GM12878 (cell line): ENCODE results near the gene HEBP2. TPM values are rescaled to one million over a fixed set of nuclear protein-coding genes. Genes with fewer than 3 reads are reported as not detected.

Experiments
- ATAC-seq: fragments of 200-7000 bp; cut with Tn5 transposase; 3 replicates; pipeline ENCODE4 v1.9.1; 2020; ENCODE audit warnings: mild to moderate bottlenecking, moderate library complexity
- BruUV-seq: library from RNA; stranded (reverse); fragments of 400-500 nt; replicated peaks from 2 replicates; lab custom pipeline; 2021; lab: Mats Ljungman, UMichigan
- CTCF ChIA-PET: fragments of 300-600 bp; sonication (Branson Sonifier 250); formaldehyde crosslinking; extraction: SDS; loops from one replicate; lab custom pipeline; 2021; ENCODE audit warnings: inconsistent platforms; lab: Yijun Ruan, JAX
- POLR2A ChIA-PET: fragments of 350-600 bp; formaldehyde crosslinking; extraction: SDS; loops from one replicate; lab custom pipeline; 2021; ENCODE audit warnings: inconsistent platforms; lab: Charles Lee
- RAD21 ChIA-PET: fragments of 300-600 bp; sonication (Branson Sonifier 250); formaldehyde crosslinking; loops from one replicate; lab custom pipeline; 2023; ENCODE audit warnings: antibody characterized with exemption; ENCODE audit not compliant: unreplicated experiment; lab: Charles Lee
- SMC1A ChIA-PET: fragments of 300-600 bp; sonication (Branson Sonifier 250); formaldehyde crosslinking; loops from one replicate; lab custom pipeline; 2023; ENCODE audit not compliant: unreplicated experiment, uncharacterized antibody; lab: Charles Lee
- DNase-seq: peaks from one replicate; pipeline ENCODE4 v3.0.0-alpha.2; 2011; ENCODE audit warnings: low read depth, low spot score
- FAIRE-seq: peaks from 3 replicates; lab custom pipeline; 2011; peaks lifted over from hg19 to GRCh38; lab: Jason Lieb, UNC
- H2AFZ ChIP-seq: 2 replicates; pipeline ENCODE4 v1.6.0; 2011; ENCODE audit warnings: low read depth, low read length, control low read depth; ENCODE audit not compliant: control insufficient read depth
- H3K27ac ChIP-seq: 2 replicates; pipeline ENCODE4 v1.5.1; 2011; ENCODE audit warnings: control low read depth; ENCODE audit not compliant: control insufficient read depth, insufficient read depth
- H3K27me3 ChIP-seq, 2 experiments: replicated peaks in 1 of 2; 2 replicates each; pipeline versions ENCODE4 v1.6.0 to v1.6.1; 2011; ENCODE audit warnings: low read length in 1 of 2; ENCODE audit not compliant: control insufficient read depth in 2 of 2, insufficient read depth in 2 of 2
- H3K36me3 ChIP-seq, 2 experiments: 2 replicates each; pipeline ENCODE4 v1.5.1; 2011; ENCODE audit warnings: low read length in 1 of 2; ENCODE audit not compliant: control insufficient read depth in 2 of 2, insufficient read depth in 2 of 2
- H3K4me1 ChIP-seq: 2 replicates; pipeline ENCODE4 v1.6.1; 2011; ENCODE audit warnings: mild to moderate bottlenecking, low read length, moderate library complexity, mixed read lengths; ENCODE audit not compliant: control insufficient read depth, insufficient read depth
- H3K4me2 ChIP-seq: 2 replicates; pipeline ENCODE4 v1.6.0; 2011; ENCODE audit warnings: control low read depth; ENCODE audit not compliant: control insufficient read depth, insufficient read depth
- H3K4me3 ChIP-seq: fragments of 200-600 bp; sonication (generic); 2 replicates; pipeline ENCODE4 v1.5.1; 2016
- H3K79me2 ChIP-seq: 2 replicates; pipeline ENCODE4 v1.6.0; 2011; ENCODE audit warnings: low read length; ENCODE audit not compliant: control insufficient read depth, insufficient read depth
- H3K9ac ChIP-seq: 2 replicates; pipeline ENCODE4 v1.8.0; 2011; ENCODE audit warnings: low read length, control low read depth, mixed read lengths; ENCODE audit not compliant: control insufficient read depth, insufficient read depth
- H3K9me3 ChIP-seq: replicated peaks from 3 replicates; pipeline ENCODE4 v1.5.1; 2011; ENCODE audit warnings: mild to moderate bottlenecking, low read length; ENCODE audit not compliant: control insufficient read depth, insufficient read depth
- H4K20me1 ChIP-seq: 2 replicates; pipeline ENCODE4 v1.6.0; 2011; ENCODE audit not compliant: control insufficient read depth, insufficient read depth
- CREB1 ChIP-seq: IDR thresholded peaks from 2 replicates; pipeline ENCODE4 v1.6.1; 2012; ENCODE audit warnings: low read depth, mild to moderate bottlenecking, inconsistent platforms
- FOS ChIP-seq: IDR thresholded peaks from 3 replicates; pipeline ENCODE4 v1.6.1; 2011; ENCODE audit warnings: borderline replicate concordance; ENCODE audit not compliant: insufficient read length; ENCODE audit errors: extremely low read depth
- IKZF1 ChIP-seq: fragments of 450-650 bp; conservative IDR thresholded peaks from 2 replicates; pipeline ENCODE4 v1.6.1; 2017; ENCODE audit warnings: antibody characterized with exemption, mild to moderate bottlenecking
- RBBP5 ChIP-seq: fragments of 200-600 bp; sonication (generic); conservative IDR thresholded peaks from 2 replicates; pipeline ENCODE4 v1.6.1; 2016
- SMARCA5 ChIP-seq: fragments of 450-650 bp; IDR thresholded peaks from 2 replicates; pipeline ENCODE4 v1.6.1; 2017; ENCODE audit warnings: mild to moderate bottlenecking
- SUZ12 ChIP-seq: fragments of 200-600 bp; sonication (generic); IDR thresholded peaks from one replicate; pipeline ENCODE4 v1.6.1; 2018; ENCODE audit warnings: antibody characterized with exemption, mild to moderate bottlenecking; ENCODE audit not compliant: unreplicated experiment
- TARDBP ChIP-seq: IDR thresholded peaks from 2 replicates; pipeline ENCODE4 v1.6.1; 2016; ENCODE audit warnings: borderline replicate concordance
- WGBS: methylation state at CpG from one replicate; pipeline ENCODE4 v1.1.6; 2016; ENCODE audit warnings: low lambda C conversion rate; ENCODE audit not compliant: insufficient replicate concordance, insufficient coverage; ENCODE audit errors: missing lambda C conversion rate; 5-methylcytosine and 5-hydroxymethylcytosine counted together
- in situ Hi-C: fragments of 300-500 bp; cut with MboI; formaldehyde crosslinking; loops from 9 replicates; pipeline ENCODE4 v1.14.3; 2018; ENCODE audit warnings: mixed read lengths
- intact Hi-C: fragments of 100-400 bp; cut with micrococcal nuclease; formaldehyde crosslinking; loops from one replicate; pipeline ENCODE4 v1.14.2; 2022; ENCODE audit not compliant: unreplicated experiment
- polyA plus RNA-seq, 11 experiments: library from polyadenylated mRNA; depleted of rRNA in 4 of 11; unstranded in 6 of 11; stranded (reverse) in 5 of 11; fragments of >200 nt; fragmentation: Nextera tagmentation in 4 of 11; fragmentation: Illumina TruSeq in 1 of 11; extraction: Ambion mirVana in 4 of 11; extraction: Trizol in 1 of 11; gene quantifications; 1 replicate in 1 of 11; 2 replicates in 10 of 11; pipeline versions ENCODE4 v1.2.1 to v1.2.3, GENCODE V29; 2011 to 2016; ENCODE audit warnings: inconsistent platforms in 2 of 11, missing spikeins in 2 of 11, low read depth in 1 of 11
- total RNA-seq, 4 experiments: library from RNA; depleted of rRNA in 3 of 4; stranded (reverse); fragments of >200 nt in 3 of 4; fragmentation: Illumina TruSeq in 1 of 4; extraction: Trizol in 1 of 4; gene quantifications; 2 replicates each; pipeline versions ENCODE4 v1.2.1 to v1.2.3, GENCODE V29; 2013 to 2021

HEBP2 gene
- total and polyA plus RNA-seq, 10 of the 15 experiments (the other 5 are each of a cell fraction or from before 2014, with no cell fraction given) = 3.8 to 41.8 (median 16.9) TPM

GRCh38 chr6:138451043-138451442, 47.0 kb downstream of the HEBP2 start:
- Histone ChIP-seq H3K4me3 (no peak overlapping the region), H3K79me2 (no peaks in the 10 kb centered on the region), H3K9me3 (no peaks in the 10 kb centered on the region), H3K27ac (no peak overlapping the region), H3K9ac (no peak overlapping the region), H2AFZ (no peak overlapping the region), H3K4me1 (peaks cover 15% of the 10 kb centered on the region), H3K36me3 (no peaks in the 10 kb centered on the region; a peak in 1 of 4 replicates), H4K20me1 (no peaks in the 10 kb centered on the region), H3K4me2 (no peak overlapping the region), H3K27me3 (no peaks in the 10 kb centered on the region)
- intact Hi-C loops = no loop called here
- 87% methylated on average over 3 of the region's 3 CpGs for WGBS
- no TSS peak for BruUV-seq
- CTCF ChIA-PET = interaction anchor here (0.7 to 9.5 kb wide), 5 partner anchors 10 to 56 kb away, joined by 3 to 99 read pairs (median 4); no protein-coding TSS in a partner anchor
- no peak for FAIRE-seq
- no peak for DNase-seq
- SMC1A ChIA-PET = interaction anchor here (0.7 to 7.8 kb wide), 9 partner anchors 9 to 58 kb away, joined by 3 to 88 read pairs (median 4); partner anchors contain the start of gene NHSL1
- POLR2A ChIA-PET = interaction anchor here (1.3 to 1.4 kb wide), 2 partner anchors 47 to 49 kb away, joined by 3 to 5 read pairs; no protein-coding TSS in a partner anchor
- ATAC-seq = no peak
- no peak for TF ChIP-seq FOS
- TF ChIP-seq TARDBP = no peak
- TF ChIP-seq SUZ12 = no peak
- no peak for TF ChIP-seq IKZF1
- TF ChIP-seq CREB1 = no peak
- TF ChIP-seq SMARCA5 = 0 out of 2 replicates have a peak, but pooled peaks have one; percentile 32
- no peak for TF ChIP-seq RBBP5
- in situ Hi-C loops = no loop called here
- RAD21 ChIA-PET = interaction anchor here (1.0 to 2.8 kb wide), 4 partner anchors 21 to 58 kb away, joined by 3 to 10 read pairs (median 4); no protein-coding TSS in a partner anchor
